GM19438 (cell line): Measurements from ENCODE around the gene VKORC1L1.
A peak's percentile ranks its signal among the peaks of the same experiment; 100 is the strongest.
"Not testable (repeated sequence)": the region's sequence is repeated elsewhere in the genome, so short reads cannot be mapped to it uniquely, and the experiment has no call there.

Experiments used
- ATAC-seq: cut with Tn5 transposase; IDR thresholded peaks from one replicate; pipeline ENCODE4 v1.9.1; 2021; ENCODE audit warnings: low read depth; ENCODE audit not compliant: unreplicated experiment

Gene VKORC1L1

GRCh38 chr7:65880242-65880641 is 7.4 kb downstream of the VKORC1L1 start:
- ATAC-seq, result not testable (repeated sequence)

- ATAC-seq, result not testable (repeated sequence)
Observed at GRCh38 chr7:65884983-65885382, 12.1 kb downstream of the VKORC1L1 start.

- not testable (repeated sequence) for ATAC-seq
Observed at GRCh38 chr7:65885533-65885932, 12.7 kb downstream of the VKORC1L1 start.

- not testable (repeated sequence) for ATAC-seq
Observed at GRCh38 chr7:65888434-65889156, 15.7 kb downstream of the VKORC1L1 start.

- not testable (repeated sequence) for ATAC-seq
Observed at GRCh38 chr7:65889722-65890121, 16.8 kb downstream of the VKORC1L1 start.

- no peak for ATAC-seq
Observed at GRCh38 chr7:65892161-65892560, 19.3 kb downstream of the VKORC1L1 start.

- no peak for ATAC-seq
Observed at GRCh38 chr7:65892835-65893234, 20.0 kb downstream of the VKORC1L1 start.

GRCh38 chr7:65896279-65896870 is 23.5 kb downstream of the VKORC1L1 start:
- ATAC-seq, result no peak

GRCh38 chr7:65897289-65897688 is 24.4 kb downstream of the VKORC1L1 start:
- ATAC-seq, result not testable (repeated sequence)

- not testable (repeated sequence) for ATAC-seq
Observed at GRCh38 chr7:65898677-65899447, 26.0 kb downstream of the VKORC1L1 start.

GRCh38 chr7:65902306-65902705 is 29.4 kb downstream of the VKORC1L1 start:
- no peak for ATAC-seq

- ATAC-seq, result no peak
Observed at GRCh38 chr7:65907501-65908198, 34.8 kb downstream of the VKORC1L1 start.

GRCh38 chr7:65910237-65910636 is 37.4 kb downstream of the VKORC1L1 start:
- no peak for ATAC-seq

GRCh38 chr7:65912237-65912636 is 39.4 kb downstream of the VKORC1L1 start:
- no peak for ATAC-seq

GRCh38 chr7:65915921-65916657 is 43.2 kb downstream of the VKORC1L1 start:
- peak; percentile 52 for ATAC-seq

GRCh38 chr7:65923316-65923715 is 50.4 kb downstream of the VKORC1L1 start:
- no peak for ATAC-seq

GRCh38 chr7:65924193-65924592 is 51.3 kb downstream of the VKORC1L1 start:
- no peak for ATAC-seq

GRCh38 chr7:65925040-65925439 is 52.2 kb downstream of the VKORC1L1 start:
- no peak for ATAC-seq

- no peak for ATAC-seq
Observed at GRCh38 chr7:65926588-65926987, 53.7 kb downstream of the VKORC1L1 start.
